ENCODE results near the gene P3H4. TPM values are rescaled to one million over a fixed set of nuclear protein-coding genes. Genes with fewer than 3 reads are reported as not detected.

P3H4 gene
- total RNA-seq, 1 experiment from 2014 or later: 24.0 TPM

DNA sequence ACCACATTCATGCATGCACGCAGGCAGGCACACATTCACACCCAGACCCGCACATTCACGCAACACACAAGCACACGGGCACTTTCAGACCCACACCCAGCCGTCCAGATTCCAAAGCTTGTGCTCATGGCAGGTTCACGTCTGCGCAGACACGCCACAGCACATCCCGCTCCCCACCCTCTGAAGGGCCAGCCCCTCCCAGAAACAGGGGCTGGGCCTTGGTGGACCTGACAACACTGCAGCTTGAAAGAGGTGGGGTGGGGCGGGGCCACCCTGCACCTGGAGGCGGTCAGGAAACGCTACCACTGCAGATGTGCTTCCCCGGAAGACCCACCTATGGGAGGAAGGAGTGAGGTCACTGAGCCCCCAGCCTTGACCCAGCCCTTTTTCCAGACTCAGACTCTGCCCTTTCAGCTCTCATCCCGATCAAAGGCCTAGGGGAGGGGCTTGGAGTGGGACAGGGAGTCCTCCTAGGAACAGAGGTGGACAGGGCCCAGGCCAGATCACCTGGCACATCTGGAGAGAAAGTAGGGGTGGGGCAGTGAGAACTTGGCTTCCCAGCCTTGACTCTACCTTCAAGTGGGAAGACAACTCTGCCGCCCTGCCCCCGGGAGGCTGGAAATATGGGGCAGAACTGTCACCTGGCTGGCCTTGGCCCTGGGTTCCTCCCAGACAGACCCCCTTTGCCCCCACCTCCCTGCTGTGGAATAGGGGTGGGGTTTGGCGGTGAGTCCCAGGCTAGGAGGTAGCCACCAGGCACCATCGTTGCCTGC, 11.0 kb downstream of the P3H4 start:
- Histone ChIP-seq H3K56ac (ENCODE audit: insufficient read length, low read depth, low read length) (no peak overlapping the region), H2BK15ac (ENCODE audit: low read depth, low read length) (no peak overlapping the region), H3K18ac (ENCODE audit: insufficient read length, low read depth, low read length) (peak overlapping the region; percentile 46), H3K79me1 (ENCODE audit: insufficient read depth, low read depth, low read length, poor library complexity, severe bottlenecking) (no peaks in the 10 kb centered on the region), H3K27me3 (ENCODE audit: insufficient read depth, low read length) (no peaks in the 10 kb centered on the region), H4K8ac (replicated peaks; ENCODE audit: insufficient read length, low read depth, low read length) (no peak overlapping the region), H3T11ph (ENCODE audit: low read length) (no peak overlapping the region), H2BK120ac (ENCODE audit: low read depth, low read length, poor library complexity, severe bottlenecking) (no peak overlapping the region), H2BK20ac (ENCODE audit: low read depth, low read length, poor library complexity, severe bottlenecking) (no peak overlapping the region), H4K91ac (ENCODE audit: insufficient read length, low read depth, low read length) (no peak overlapping the region), H3K4me1 (ENCODE audit: insufficient read depth, low read length) (no peaks in the 10 kb centered on the region; the same call in 1 of the 2 replicates), H3K14ac (ENCODE audit: insufficient read depth, low read length) (no peak overlapping the region; the same call in 1 of the 2 replicates), H4K20me1 (ENCODE audit: control insufficient read depth, insufficient read depth, insufficient read length) (no peaks in the 10 kb centered on the region), H4K5ac (ENCODE audit: insufficient read length, low read depth, low read length) (no peak overlapping the region), H3K27ac (ENCODE audit: insufficient read length, low read depth, low read length) (no peak overlapping the region), H3K4me2 (ENCODE audit: insufficient read depth, insufficient read length, low read length) (peak overlapping the region; percentile 18), H3K9ac (ENCODE audit: extremely low read depth, insufficient read length, low read length) (no peak overlapping the region), H3K4ac (ENCODE audit: low read depth, low read length) (no peak overlapping the region), H2BK5ac (ENCODE audit: insufficient read length, low read length) (no peak overlapping the region), H3K23ac (ENCODE audit: insufficient read length, low read depth, low read length) (no peak overlapping the region), H2BK12ac (ENCODE audit: insufficient read length, low read depth, low read length) (no peak overlapping the region), H2AK5ac (ENCODE audit: insufficient read length, low read length) (no peak overlapping the region), H3K79me2 (ENCODE audit: insufficient read depth, low read length) (no peaks in the 10 kb centered on the region), H2AFZ (ENCODE audit: low read length) (no peak overlapping the region), H3K9me3 (ENCODE audit: control insufficient read depth, low read depth, low read length) (no peaks in the 10 kb centered on the region), H3K23me2 (ENCODE audit: insufficient read length, low read depth, low read length, poor library complexity, severe bottlenecking) (no peaks in the 10 kb centered on the region)
- Mint-ChIP-seq H3K27me3 (ENCODE audit: low read depth) (peaks cover 10% of the 10 kb centered on the region), H3K4me3 (peak overlapping the region; percentile 48 to 56; a peak in 4 of 5 replicates), H3K36me3 (ENCODE audit: insufficient read depth in 1 of 3, low read depth in 3 of 3) (peaks cover 6 to 13% (median 10%) of the 10 kb centered on the region in 3 experiments; a peak in 6 of 7 replicates), H3K4me1 (peaks cover 22 to 27% of the 10 kb centered on the region in 2 experiments), H3K9me3 (no peaks in the 10 kb centered on the region), H3K27ac (peak overlapping the region; percentile 85 to 91 (median 88); a peak in 5 of 7 replicates)
- TF ChIP-seq, protein P1, sequence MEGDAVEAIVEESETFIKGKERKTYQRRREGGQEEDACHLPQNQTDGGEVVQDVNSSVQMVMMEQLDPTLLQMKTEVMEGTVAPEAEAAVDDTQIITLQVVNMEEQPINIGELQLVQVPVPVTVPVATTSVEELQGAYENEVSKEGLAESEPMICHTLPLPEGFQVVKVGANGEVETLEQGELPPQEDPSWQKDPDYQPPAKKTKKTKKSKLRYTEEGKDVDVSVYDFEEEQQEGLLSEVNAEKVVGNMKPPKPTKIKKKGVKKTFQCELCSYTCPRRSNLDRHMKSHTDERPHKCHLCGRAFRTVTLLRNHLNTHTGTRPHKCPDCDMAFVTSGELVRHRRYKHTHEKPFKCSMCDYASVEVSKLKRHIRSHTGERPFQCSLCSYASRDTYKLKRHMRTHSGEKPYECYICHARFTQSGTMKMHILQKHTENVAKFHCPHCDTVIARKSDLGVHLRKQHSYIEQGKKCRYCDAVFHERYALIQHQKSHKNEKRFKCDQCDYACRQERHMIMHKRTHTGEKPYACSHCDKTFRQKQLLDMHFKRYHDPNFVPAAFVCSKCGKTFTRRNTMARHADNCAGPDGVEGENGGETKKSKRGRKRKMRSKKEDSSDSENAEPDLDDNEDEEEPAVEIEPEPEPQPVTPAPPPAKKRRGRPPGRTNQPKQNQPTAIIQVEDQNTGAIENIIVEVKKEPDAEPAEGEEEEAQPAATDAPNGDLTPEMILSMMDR (conservative IDR thresholded peaks at IDR 0.05): no peak
- no CpG with 5 or more reads among the region's 18 CpGs for WGBS (ENCODE audit: extremely low coverage, insufficient read length, low lambda C conversion rate)
- DNase-seq: peak; percentile 100

Measured in H9 (cell line).